ENCODE data around the gene NOTCH1. TPM values are rescaled to one million over a fixed set of nuclear protein-coding genes. Genes with fewer than 3 reads are reported as not detected.

Gene NOTCH1
- total and polyA plus RNA-seq, 2 donors (not counting 1 experiment from before 2014, with no cell fraction given), result 3.3 to 10.9 TPM

GRCh38 chr9:136528716-136529341, 17.0 kb downstream of the NOTCH1 start:
- Histone ChIP-seq H3K4me2 (ENCODE audit: extremely low read depth, insufficient read depth, low read length) (no peak overlapping the region), H3K9me3 (ENCODE audit: control insufficient read depth, insufficient read depth, low read depth, low read length) (no peaks in the 10 kb centered on the region), H2AFZ (ENCODE audit: low read length) (no peak overlapping the region), H3K9ac (ENCODE audit: insufficient read depth, low read length) (no peak overlapping the region), H3K27ac (ENCODE audit: insufficient read depth, low read length) (no peak overlapping the region), H3K79me2 (ENCODE audit: control insufficient read depth, insufficient read depth, low read length) (peaks cover 16% of the 10 kb centered on the region), H3K4me3 (replicated peaks in 1 of 4; ENCODE audit: control extremely low read depth in 1 of 4, insufficient read depth in 1 of 4, low read depth in 3 of 4, low read length in 4 of 4) (no peak overlapping the region), H3K27me3 (ENCODE audit: control insufficient read depth, insufficient read depth, low read length) (no peaks in the 10 kb centered on the region), H4K20me1 (ENCODE audit: control insufficient read depth, extremely low read depth, insufficient read depth, low read length) (no peaks in the 10 kb centered on the region), H3K4me1 (ENCODE audit: control insufficient read depth, extremely low read depth, insufficient read depth, low read length) (no peaks in the 10 kb centered on the region), H3K36me3 (ENCODE audit: control insufficient read depth, insufficient read depth, low read length) (peaks cover 2% of the 10 kb centered on the region)
- no peak for TF ChIP-seq CTCF (conservative IDR thresholded peaks at IDR 0.05 in 1 of 2, IDR thresholded peaks at IDR 0.05 in 1 of 2; ENCODE audit: low read depth in 1 of 2, low read length in 2 of 2)
- TF ChIP-seq EZH2 (IDR thresholded peaks at IDR 0.05; ENCODE audit: low read length, missing control alignments), result no peak
- no peak for DNase-seq (ENCODE audit: low read depth in 2 of 2)

GRCh38 chr9:136527721-136528710, 17.8 kb downstream of the NOTCH1 start:
- H4K20me1 ChIP-seq (ENCODE audit: control insufficient read depth, extremely low read depth, insufficient read depth, low read length), result no peaks in the 10 kb centered on the region
- no peak overlapping the region for H3K27ac ChIP-seq (ENCODE audit: insufficient read depth, low read length)
- H3K9ac ChIP-seq (ENCODE audit: insufficient read depth, low read length), result no peak overlapping the region
- no peaks in the 10 kb centered on the region for H3K4me1 ChIP-seq (ENCODE audit: control insufficient read depth, extremely low read depth, insufficient read depth, low read length)
- peaks cover 13% of the 10 kb centered on the region for H3K79me2 ChIP-seq (ENCODE audit: control insufficient read depth, insufficient read depth, low read length)
- no peak for DNase-seq (ENCODE audit: low read depth in 2 of 2)
- no peak overlapping the region for H3K4me3 ChIP-seq (replicated peaks in 1 of 4; ENCODE audit: control extremely low read depth in 1 of 4, insufficient read depth in 1 of 4, low read depth in 3 of 4, low read length in 4 of 4)
- H3K27me3 ChIP-seq (ENCODE audit: control insufficient read depth, insufficient read depth, low read length), result no peaks in the 10 kb centered on the region
- H3K9me3 ChIP-seq (ENCODE audit: control insufficient read depth, insufficient read depth, low read depth, low read length), result no peaks in the 10 kb centered on the region
- TF ChIP-seq CTCF (conservative IDR thresholded peaks at IDR 0.05 in 1 of 2, IDR thresholded peaks at IDR 0.05 in 1 of 2; ENCODE audit: low read depth in 1 of 2, low read length in 2 of 2) (no peak), EZH2 (IDR thresholded peaks at IDR 0.05; ENCODE audit: low read length, missing control alignments) (no peak)
- H3K36me3 ChIP-seq (ENCODE audit: control insufficient read depth, insufficient read depth, low read length), result no peaks in the 10 kb centered on the region
- H2AFZ ChIP-seq (ENCODE audit: low read length), result no peak overlapping the region
- no peak overlapping the region for H3K4me2 ChIP-seq (ENCODE audit: extremely low read depth, insufficient read depth, low read length)

- H4K20me1 ChIP-seq (ENCODE audit: control insufficient read depth, extremely low read depth, insufficient read depth, low read length), result no peaks in the 10 kb centered on the region
- H3K4me3 ChIP-seq (replicated peaks in 1 of 4; ENCODE audit: control extremely low read depth in 1 of 4, insufficient read depth in 1 of 4, low read depth in 3 of 4, low read length in 4 of 4), result no peak overlapping the region
- no peaks in the 10 kb centered on the region for H3K9me3 ChIP-seq (ENCODE audit: control insufficient read depth, insufficient read depth, low read depth, low read length)
- H3K9ac ChIP-seq (ENCODE audit: insufficient read depth, low read length), result no peak overlapping the region
- no peaks in the 10 kb centered on the region for H3K4me1 ChIP-seq (ENCODE audit: control insufficient read depth, extremely low read depth, insufficient read depth, low read length)
- no peak overlapping the region for H2AFZ ChIP-seq (ENCODE audit: low read length)
- no peak overlapping the region for H3K4me2 ChIP-seq (ENCODE audit: extremely low read depth, insufficient read depth, low read length)
- no peak overlapping the region for H3K27ac ChIP-seq (ENCODE audit: insufficient read depth, low read length)
- no peaks in the 10 kb centered on the region for H3K27me3 ChIP-seq (ENCODE audit: control insufficient read depth, insufficient read depth, low read length)
- TF ChIP-seq CTCF (conservative IDR thresholded peaks at IDR 0.05 in 1 of 2, IDR thresholded peaks at IDR 0.05 in 1 of 2; ENCODE audit: low read depth in 1 of 2, low read length in 2 of 2), result no peak
- no peak for TF ChIP-seq EZH2 (IDR thresholded peaks at IDR 0.05; ENCODE audit: low read length, missing control alignments)
- H3K36me3 ChIP-seq (ENCODE audit: control insufficient read depth, insufficient read depth, low read length), result no peaks in the 10 kb centered on the region
- peaks cover 13% of the 10 kb centered on the region for H3K79me2 ChIP-seq (ENCODE audit: control insufficient read depth, insufficient read depth, low read length)
- DNase-seq (ENCODE audit: low read depth in 2 of 2), result no peak
These were observed 18.7 kb downstream of the NOTCH1 start for GRCh38 chr9:136527131-136527530.
